Epithelial cell of prostate (primary cell): ENCODE results near the gene EEF2.
"Not testable (repeated sequence)": the region's sequence is repeated elsewhere in the genome, so short reads cannot be mapped to it uniquely, and the experiment has no call there.

ENCODE experiments used
- DNase-seq: peaks from one replicate; pipeline ENCODE4 v3.0.0-alpha.2; 2011; ENCODE audit warnings: low read depth, low spot score
- H3K27ac ChIP-seq: fragments of 450-650 bp; 2 replicates; pipeline ENCODE4 v1.5.1; 2017; ENCODE audit warnings: mild to moderate bottlenecking

EEF2 gene

DNA sequence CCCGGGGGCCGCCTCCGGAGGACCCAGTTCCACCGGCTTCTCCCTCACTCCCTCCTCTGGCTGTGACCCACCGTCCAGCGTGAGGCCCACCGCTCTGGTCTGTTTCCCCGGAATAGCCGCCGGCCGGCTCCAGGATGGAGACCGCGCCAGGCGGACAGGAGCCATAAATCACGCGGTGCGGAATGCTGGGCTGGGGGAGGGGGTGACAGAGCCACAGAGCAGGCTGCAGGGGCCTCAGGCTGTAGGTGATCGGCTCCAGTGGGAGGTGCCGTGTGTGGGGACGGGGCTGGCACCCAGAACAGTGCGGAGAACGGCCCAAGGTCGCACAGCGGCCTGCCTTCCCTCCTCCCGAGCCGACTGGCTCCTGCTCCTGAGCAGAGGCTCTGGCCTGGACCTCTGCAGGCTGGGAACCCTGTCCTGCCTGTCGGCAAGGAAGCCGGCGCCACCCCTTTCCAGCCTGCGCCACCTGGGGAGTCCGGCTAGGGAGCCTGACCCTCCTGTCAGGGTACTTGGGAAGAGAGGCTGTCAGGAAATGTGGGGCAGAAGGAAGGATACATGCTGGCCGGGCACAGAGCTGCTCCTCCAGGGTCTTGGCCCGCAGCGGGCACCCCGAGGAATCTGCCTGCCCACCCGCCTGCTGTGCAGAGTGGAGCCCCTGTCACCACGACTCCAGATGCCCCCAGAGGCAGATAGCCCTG is 30.6 kb upstream of the EEF2 start:
- H3K27ac ChIP-seq, result no peak overlapping the region
- DNase-seq, result no peak

DNA sequence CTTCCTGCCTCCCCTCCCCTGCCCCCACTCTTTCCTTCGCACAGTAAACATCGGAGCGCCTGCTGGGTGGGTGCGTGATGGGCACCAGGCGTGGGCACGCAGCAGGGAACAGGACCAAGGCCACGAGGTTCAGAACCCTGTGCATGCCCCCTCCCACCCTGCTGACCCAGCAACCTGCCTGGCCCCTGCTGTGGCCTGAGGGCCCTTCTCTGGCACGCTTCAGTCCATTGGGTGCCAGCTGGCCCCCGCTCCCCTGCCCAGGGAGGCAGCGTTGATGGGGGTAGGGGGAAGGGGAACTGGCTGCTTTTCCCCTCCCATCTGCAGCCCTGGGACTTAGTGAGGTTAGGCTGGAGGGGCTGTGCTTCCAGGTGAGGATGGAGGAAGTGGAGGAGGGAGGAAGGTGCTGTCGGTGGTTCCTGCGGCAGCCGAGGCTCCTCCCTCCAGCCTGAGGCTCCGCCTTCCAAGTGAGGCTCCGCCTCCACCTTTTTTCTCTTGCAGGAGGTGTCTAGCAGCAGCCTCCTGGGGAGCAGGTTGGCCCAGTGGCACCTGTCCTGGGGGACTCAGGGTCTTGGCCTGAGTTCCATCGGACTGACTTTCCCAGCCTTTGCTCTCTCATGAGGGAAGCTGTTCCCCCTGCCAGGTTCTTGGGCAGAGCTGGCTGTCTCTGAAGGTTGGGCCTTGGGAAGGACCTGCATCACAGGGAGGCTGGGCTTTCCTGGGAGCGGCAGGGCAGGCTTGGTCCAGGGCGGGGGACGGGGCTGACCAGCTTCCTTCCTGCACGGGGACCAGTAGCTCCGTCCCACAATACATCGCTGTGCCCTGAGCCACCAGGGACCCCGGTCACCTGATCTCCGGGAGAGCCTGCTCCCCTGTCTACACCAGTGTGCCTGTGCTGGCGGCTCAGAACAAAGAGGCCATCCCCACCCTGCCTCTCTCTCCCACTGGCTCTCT is 29.6 kb upstream of the EEF2 start:
- no peak for DNase-seq
- no peak overlapping the region for H3K27ac ChIP-seq

DNA sequence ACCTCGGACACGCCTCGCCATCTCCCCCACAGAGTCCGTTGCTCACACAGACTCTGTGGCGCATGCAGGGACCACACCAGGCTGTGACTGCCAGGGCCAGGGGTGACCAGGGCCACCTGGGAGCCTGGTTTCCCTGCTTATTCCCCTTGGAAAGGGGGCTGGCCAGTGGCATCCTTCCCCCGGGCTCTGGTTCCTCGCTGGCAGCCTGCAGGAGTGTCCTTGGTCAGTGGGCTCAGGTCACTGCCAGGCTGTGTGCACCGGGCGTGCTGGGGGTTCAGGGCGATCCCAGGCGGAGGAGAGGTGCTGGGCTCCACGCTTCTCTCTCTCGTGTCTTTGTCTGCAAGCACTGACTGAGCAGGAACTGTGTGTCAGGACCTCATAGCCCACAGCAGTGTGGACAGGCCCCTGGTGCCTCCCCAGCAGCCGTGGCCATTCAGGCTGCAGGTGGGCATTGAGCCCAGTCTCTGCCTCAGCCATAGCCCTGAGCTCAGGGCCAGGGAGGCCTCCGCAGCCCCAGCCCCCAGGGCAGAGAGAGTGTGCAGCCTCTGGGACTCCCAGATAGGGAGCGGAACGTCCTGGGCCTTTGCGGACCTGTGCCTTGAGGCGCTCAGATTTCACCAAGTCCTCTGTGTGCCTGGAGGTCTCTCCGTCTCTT is 28.8 kb upstream of the EEF2 start:
- no peak for DNase-seq
- H3K27ac ChIP-seq, result no peak overlapping the region

DNA sequence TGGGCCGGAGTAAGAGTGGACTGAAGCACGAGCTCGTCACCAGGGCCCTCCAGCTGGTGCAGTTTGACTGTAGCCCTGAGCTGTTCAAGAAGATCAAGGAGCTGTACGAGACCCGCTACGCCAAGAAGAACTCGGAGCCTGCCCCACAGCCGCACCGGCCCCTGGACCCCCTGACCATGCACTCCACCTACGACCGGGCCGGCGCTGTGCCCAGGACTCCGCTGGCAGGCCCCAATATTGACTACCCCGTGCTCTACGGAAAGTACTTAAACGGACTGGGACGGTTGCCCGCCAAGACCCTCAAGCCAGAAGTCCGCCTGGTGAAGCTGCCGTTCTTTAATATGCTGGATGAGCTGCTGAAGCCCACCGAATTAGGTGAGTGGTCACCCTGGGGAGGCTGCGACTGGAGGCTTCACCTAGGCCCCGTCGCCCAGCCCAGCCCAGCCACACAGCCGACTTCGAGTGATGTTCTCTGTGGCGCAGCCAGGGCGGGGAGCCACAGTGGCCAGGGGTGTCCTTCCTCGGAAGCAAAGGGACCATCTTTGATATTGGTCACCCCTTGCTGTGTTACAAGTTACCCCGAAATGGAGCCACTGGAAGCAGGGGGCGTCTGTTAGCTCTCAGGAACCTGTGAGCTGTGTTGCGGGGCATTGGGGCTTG is 27.8 kb upstream of the EEF2 start:
- H3K27ac ChIP-seq, result no peak overlapping the region
- DNase-seq, result no peak

DNA sequence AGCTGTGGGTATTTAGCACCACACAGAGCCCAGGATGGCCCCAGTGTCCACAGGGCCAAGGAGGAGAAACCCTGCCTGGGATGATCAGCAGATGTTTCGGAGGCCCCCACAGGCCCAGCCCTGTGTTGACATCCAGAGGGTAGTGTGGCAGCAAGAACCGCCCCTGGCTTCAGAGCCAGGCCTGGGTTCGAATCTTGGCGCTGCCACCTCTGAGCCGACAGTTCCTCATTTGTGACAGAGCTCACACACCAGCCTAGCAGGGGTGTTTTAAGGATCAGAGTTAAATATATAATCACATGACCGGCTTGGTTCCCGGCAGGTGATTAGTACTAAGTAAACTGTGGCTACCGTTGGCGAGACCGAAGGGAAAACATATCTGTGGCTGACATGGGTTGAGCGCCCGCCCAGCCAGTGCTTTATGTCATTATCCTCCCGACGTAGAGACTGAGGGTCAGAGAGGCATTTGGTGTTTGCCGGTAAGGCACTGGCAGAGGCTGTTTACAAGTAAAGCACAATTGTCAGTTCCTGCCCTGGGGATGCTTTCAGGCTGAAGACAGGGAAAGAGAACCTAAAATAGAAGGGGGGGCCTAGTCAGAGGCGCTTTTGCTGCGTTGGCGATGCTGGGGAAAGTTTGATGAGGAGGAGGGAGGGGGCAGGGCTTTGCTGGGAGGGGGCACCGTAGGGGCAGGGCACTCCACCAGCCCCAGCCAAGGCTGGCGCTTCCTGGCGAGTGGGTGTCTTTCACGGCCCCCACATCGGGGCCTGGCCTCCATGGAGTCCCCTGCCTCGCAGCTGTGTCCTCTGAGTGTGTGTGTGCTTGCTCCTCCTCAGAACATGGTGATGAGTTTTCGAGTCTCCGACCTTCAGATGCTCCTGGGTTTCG is 27.1 kb upstream of the EEF2 start:
- DNase-seq, result no peak
- no peak overlapping the region for H3K27ac ChIP-seq

DNA sequence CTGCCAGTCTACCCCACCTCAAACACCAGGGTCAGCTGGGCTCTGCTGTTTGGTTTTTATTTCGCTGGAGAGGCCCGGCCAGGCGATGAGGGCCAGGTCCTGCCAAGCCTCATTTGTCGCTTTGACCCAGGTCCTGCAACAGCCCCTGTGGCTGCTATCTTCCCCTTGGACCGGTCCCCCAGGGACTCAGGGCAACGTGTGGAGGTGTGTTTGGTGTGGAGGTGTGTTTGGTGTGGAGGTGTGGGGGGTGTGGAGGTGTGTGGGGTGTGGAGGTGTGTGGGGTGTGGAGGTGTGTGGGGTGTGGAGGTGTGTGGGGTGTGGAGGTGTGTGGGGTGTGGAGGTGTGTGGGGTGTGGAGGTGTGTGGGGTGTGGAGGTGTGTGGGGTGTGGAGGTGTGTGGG is 26.2 kb upstream of the EEF2 start:
- DNase-seq, H3K27ac ChIP-seq: not testable (repeated sequence)

DNA sequence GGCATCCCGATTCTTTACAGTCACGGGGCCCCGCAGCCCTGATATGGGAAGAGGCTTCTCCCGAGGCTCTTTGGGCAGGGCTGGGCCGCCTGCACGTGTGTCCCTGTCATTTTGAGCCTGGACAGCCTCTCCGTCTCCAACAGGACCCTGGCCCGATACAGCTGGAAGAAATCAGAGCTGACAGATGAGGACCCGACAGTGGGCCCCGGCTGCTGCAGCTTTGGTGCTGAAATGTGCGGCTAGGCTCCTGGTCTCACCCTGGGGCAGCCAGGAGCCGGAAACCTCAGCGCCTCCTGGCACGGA is 25.5 kb upstream of the EEF2 start:
- DNase-seq, result no peak

DNA sequence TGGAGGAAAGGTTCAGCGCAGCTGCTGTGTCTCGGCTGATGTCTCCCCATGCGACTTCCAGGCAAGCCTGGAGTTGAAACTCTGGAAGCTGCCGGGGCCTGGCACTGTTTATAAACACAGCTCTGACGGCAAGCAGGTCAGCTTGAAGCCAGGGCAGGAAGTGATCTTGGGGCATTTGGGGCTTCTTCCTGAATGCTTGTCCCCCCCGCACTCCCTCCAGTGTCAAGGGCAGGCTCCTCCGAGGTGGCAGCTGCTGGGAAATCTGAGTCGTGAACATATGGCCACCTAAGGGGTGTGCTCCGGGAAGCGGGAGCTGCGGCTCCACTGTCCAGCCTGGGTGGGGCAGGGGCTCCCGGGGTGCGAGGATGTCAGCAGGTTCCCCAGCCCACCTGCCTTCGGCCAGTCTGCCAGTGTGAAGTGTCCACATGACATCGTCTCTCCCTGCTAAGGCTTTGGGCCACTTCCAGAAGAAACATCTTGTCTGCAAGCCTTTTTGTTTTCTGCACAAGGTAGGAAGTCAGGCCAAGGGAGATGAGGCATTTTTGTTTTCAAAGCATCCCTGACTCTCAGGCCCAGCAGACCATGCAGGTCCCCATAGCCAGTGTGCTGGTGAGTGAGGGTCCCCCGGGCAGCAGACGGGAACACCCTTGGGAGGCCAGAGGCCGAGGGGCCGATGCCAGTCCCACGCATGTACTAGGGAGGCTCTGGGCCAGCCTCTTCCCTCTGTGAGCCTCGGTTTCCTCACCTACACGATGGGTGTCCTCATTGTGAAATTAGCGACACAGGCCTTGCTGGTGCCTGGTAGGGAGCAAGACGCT is 24.9 kb upstream of the EEF2 start:
- no peak overlapping the region for H3K27ac ChIP-seq

More for the DNA sequence above, 25.5 kb upstream of the EEF2 start:
- no peak overlapping the region for H3K27ac ChIP-seq

DNA sequence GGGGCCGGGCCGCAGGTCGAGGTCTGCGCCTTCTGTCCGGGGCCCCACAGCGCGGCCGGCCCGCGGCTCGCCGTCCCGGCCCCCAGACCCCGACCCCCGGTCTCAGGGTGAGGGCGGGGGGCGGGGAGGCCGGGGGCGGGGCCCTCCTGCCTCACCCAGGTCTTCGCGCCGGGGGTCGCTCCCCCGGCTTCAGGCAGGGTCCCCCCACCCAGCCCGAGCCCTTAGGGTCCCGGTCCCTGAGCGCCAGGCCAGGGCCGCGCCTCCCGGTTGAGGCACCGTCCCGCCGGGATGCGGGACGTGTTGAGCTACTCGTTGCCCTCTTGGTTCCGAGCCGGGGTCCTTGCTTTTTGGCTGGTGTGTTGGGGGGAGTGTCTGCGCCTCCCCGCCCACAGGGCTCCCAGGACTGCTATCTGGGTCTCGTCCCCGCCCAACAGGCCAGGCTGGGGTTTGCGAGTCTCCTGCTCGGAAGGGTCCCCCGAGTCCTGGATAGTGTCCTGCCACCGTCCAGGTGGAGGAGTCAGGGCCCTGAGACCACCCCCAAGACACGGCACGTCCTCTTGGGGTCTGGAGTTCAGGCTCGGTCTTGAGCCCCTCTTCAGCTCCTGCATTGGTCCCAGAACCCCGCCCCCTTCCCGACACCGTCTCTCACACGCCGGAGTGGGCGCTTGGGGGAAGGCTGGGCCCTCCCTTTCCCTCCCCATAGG is 22.7 kb upstream of the EEF2 start:
- peak overlapping the region; percentile 19 for H3K27ac ChIP-seq
- DNase-seq, result no peak

More for the DNA sequence above, 24.9 kb upstream of the EEF2 start:
- no peak for DNase-seq

DNA sequence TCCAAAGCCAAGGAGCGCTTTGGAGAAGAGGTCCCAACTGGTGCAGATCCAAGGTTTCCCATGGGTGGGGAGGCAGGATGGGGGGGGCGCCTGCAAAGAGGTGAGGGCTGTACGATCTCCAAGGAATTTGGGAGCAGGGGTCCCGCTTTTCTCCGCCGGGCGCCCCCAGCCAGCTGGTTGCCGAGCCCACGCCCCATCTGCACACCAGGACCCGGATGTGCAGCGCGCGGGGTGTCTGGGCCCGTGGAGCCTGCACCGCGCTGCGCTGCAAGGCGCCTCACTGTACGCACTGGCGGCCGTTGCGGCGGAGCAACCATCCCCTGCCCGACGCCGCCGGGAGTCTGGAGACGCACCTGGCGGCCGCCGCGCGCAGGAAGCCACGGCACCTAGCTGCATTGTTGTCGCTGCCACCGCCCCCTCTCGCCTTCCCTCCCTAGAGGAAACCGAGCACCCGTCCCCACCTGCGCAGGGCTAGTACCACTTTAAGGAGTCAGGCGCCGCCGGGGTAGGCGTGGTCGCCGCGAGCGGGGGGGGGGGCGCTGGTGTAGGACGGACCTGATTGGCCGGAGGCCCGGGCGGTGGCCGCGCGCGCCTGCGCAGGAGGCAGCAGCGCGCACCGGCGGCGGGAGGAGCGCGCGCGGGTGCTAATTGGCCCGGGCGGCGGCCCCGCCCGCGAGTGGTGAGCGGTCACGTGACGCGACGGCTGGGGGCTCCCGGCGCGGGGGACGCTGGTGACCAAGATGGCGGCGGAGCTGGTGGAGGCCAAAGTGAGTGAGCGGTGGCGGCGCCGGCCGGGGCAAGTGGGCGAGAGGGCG is 22.0 kb upstream of the EEF2 start, which contains the start of gene PIAS4:
Gene PIAS4 (plus strand): TSS at position 716 of the 815 bp plus-strand sequence. CDS start 25 bp downstream, at position 741.
- peak within 1 kb of the TSS; percentile 19 for H3K27ac ChIP-seq
- DNase-seq, result peak; percentile 50

DNA sequence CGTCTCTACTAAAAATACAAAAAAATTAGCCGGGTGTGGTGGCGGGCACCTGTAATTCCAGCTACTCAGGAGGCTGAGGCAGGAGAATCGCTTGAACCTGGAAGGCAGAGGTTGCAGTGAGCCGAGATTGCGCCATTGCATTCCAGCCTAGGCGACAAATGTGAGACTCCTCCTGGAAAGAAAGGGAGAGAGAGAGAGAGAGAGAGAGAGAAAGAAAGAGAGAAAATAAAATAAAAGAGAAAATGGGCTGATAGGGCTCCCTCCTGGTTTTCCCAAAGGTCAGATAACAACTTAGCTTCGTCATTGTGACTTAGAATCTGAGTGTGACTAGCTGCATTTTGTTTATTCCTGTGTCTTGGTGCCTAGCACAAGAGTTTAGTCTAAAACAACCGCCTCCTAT is 20.2 kb upstream of the EEF2 start:
- H3K27ac ChIP-seq, DNase-seq: not testable (repeated sequence)

DNA sequence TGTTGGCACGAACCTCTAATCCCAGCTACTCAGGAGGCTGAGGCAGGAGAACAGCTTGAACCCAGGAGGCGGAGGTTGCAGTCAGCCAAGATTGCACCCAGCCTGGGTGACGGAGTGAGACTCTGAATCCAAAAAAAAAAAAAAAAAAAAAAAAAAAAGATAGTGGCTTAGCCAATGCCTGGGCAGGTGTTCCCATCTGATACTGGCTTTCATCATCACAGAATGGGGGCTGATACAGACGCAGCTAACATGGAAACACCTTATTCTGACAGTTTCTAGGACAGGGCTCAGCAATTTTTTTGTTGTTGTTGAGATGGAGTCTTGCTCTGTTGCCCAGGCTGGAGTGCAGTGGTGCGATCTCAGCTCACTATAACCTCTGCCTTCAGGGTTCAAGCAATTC is 15.5 kb upstream of the EEF2 start:
- DNase-seq, result not testable (repeated sequence)

DNA sequence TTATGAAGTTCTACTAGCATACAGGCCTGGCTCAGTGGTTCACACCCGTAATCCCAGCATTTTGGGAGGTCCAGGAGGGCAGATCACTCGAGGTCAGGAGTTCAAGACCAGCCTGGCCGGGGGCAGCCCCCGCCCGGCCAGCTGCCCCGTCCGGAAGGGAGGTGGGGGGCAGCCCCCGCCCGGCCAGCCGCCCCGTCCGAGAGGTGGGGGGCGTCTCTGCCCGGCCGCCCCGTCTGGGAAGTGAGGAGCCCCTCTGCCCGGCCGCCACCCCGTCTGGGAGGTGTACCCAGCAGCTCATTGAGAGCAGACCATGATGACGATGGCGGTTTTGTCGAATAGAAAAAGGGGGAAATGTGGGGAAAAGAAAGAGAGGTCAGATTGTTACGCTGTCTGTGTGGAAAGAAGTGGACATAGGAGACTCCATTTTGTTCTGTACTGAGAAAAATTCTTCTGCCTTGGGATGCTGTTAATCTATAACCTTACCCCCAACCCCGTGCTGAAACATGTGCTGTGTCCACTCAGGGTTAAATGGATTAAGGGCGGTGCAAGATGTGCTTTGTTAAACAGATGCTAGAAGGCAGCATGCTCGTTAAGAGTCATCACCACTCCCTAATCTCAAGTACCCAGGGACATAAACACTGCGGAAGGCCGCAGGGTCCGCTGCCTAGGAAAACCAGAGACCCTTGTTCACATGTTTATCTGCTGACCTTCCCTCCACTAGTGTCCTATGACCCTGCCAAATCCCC is 13.6 kb upstream of the EEF2 start:
- H3K27ac ChIP-seq, DNase-seq: not testable (repeated sequence)

More for the DNA sequence above, 15.5 kb upstream of the EEF2 start:
- not testable (repeated sequence) for H3K27ac ChIP-seq

DNA sequence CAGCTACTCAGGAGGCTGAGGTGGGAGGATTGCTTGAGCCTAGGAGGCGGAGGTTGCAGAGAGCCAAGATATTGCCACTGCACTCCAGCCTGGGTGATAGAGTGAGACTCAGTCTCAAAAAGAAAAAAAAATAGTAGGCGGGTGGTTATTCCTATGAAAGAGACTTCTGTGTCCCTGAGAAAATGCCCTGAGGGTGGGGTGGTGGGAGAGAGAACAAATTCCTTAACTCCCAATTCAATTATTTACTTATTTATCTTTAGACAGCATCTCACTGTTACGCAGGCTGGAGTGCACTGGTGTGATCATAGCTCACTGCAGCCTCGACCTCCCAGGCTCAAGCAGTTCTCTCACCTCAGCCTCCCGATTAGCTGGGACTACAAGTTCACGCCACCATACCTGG is 10.3 kb upstream of the EEF2 start:
- DNase-seq, result no peak
- no peak overlapping the region for H3K27ac ChIP-seq

DNA sequence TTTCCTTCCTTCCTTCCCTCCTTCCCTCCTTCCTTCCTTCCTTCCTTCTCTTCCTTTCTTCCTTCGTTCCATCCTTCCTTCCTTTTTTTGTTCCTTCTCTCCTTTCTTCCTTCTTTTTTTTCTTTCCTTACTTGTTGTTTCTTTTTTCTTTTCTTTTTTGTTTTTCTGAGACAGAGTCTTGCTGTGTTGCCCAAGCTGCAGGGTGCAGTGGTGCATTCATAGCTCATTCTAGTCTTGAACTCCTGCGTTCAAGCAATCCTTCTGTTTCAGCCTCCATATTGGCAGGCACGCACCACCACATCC is 5.5 kb upstream of the EEF2 start:
- H3K27ac ChIP-seq, result no peak overlapping the region
- no peak for DNase-seq

DNA sequence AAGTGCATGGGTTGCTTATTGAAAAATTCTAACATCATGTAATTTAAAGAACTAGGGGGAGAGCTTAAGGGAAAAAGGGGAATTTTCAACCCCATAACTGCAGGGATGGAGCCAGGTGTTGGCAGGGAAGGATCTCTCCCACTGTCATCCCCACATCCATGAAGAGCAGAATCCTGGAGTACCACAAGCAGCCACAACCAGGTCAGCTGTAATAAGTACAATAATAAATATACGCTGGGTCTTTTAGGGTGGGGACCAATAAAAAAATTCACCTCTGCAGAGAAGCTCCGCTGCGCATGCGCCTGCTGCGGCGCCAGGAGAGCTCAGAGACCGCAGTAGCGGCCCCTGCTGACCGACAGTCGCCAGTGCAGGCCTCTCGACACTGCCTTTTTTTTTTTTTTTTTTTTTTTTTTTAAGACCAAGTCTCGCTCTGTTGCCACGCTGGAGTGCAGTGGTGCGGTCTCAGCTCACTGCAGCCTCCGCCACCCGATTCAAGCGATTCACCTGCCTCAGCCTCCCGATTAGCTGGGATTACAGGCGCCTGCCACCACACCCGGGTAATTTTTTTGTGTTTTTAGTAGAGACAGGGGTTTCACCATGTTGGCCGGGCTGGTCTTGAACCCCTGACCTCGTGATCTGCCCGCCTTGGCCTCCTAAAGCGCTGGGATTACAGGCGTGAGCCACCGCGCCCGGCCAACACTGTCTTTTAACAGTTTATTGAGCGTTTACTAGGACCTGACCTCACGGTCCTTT is 2.5 kb upstream of the EEF2 start:
- H3K27ac ChIP-seq, result peak overlapping the region; percentile 93
- DNase-seq, result no peak
